ENCODE measurements around the gene MYO18A.

The MYO18A gene

DNA sequence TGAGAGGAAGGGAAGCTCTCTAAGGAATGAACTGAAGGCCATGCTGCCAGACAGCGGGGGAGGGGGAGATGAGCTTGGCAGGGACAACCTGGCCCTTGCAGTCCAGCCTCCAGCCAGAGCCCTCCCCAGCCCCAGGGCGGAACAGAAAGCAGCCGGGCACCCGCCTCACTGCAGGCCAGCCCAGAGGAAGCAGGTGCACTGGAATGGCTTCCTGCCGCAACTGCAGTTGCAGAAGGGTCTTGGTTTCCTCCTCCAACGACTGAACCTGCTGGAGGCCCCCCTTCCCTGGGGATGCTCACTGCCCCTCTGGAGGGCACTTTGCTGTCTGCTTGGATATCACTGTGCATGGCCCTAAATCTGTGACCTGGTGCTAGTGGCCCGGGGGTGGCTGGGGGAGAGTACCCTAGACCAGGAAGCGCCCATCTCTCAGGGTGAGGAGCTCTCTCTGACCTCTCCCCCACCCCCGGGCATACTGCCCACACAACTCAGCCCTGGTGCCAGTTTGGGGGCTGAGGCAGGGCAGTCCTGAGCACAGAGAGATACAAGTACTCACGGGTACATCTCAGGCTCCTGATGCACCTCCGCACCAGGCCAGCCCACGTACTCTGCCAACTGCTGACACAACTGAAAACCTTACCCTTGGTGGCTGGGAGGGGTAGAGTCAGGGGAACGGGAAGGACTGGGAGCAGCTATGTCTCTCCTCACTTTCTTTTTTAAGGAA lies 41.1 kb downstream of the MYO18A start:
- Histone ChIP-seq H3K4me1 (ENCODE audit: low read length) (peaks cover 25% of the 10 kb centered on the region), H3K9me2 (replicated peaks; ENCODE audit: insufficient read depth, low read length) (no peaks in the 10 kb centered on the region), H3K27ac (ENCODE audit: low read length) (peak overlapping the region; percentile 81), H3K4me2 (ENCODE audit: low read depth, low read length) (peak overlapping the region; percentile 96), H2AFZ (ENCODE audit: low read length) (peak overlapping the region; percentile 35), H3K79me2 (ENCODE audit: low read length) (peaks cover 81% of the 10 kb centered on the region), H3K4me3 (ENCODE audit: low read length) (peak overlapping the region; percentile 80), H3K27me3 (replicated peaks; ENCODE audit: insufficient read depth, low read length) (no peaks in the 10 kb centered on the region), H3K36me3 (replicated peaks; ENCODE audit: insufficient read depth, low read length) (no peaks in the 10 kb centered on the region), H3K9me3 (replicated peaks; ENCODE audit: insufficient read depth, low read length) (no peaks in the 10 kb centered on the region), H3F3A (ENCODE audit: insufficient read depth, low read length) (peaks cover 31% of the 10 kb centered on the region), H4K20me1 (ENCODE audit: insufficient read depth, low read length) (no peaks in the 10 kb centered on the region), H3K9ac (ENCODE audit: low read length) (peak overlapping the region; percentile 48)
- TF ChIP-seq EZH2 (optimal IDR thresholded peaks at IDR 0.05; ENCODE audit: low read depth, low read length): no peak
- no peak for TF ChIP-seq EZH2phosphoT487 (IDR thresholded peaks at IDR 0.05; ENCODE audit: low read length)
- TF ChIP-seq, protein P1, sequence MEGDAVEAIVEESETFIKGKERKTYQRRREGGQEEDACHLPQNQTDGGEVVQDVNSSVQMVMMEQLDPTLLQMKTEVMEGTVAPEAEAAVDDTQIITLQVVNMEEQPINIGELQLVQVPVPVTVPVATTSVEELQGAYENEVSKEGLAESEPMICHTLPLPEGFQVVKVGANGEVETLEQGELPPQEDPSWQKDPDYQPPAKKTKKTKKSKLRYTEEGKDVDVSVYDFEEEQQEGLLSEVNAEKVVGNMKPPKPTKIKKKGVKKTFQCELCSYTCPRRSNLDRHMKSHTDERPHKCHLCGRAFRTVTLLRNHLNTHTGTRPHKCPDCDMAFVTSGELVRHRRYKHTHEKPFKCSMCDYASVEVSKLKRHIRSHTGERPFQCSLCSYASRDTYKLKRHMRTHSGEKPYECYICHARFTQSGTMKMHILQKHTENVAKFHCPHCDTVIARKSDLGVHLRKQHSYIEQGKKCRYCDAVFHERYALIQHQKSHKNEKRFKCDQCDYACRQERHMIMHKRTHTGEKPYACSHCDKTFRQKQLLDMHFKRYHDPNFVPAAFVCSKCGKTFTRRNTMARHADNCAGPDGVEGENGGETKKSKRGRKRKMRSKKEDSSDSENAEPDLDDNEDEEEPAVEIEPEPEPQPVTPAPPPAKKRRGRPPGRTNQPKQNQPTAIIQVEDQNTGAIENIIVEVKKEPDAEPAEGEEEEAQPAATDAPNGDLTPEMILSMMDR (IDR thresholded peaks at IDR 0.05; ENCODE audit: low read length): no peak
- DNase-seq: peak; percentile 68

DNA sequence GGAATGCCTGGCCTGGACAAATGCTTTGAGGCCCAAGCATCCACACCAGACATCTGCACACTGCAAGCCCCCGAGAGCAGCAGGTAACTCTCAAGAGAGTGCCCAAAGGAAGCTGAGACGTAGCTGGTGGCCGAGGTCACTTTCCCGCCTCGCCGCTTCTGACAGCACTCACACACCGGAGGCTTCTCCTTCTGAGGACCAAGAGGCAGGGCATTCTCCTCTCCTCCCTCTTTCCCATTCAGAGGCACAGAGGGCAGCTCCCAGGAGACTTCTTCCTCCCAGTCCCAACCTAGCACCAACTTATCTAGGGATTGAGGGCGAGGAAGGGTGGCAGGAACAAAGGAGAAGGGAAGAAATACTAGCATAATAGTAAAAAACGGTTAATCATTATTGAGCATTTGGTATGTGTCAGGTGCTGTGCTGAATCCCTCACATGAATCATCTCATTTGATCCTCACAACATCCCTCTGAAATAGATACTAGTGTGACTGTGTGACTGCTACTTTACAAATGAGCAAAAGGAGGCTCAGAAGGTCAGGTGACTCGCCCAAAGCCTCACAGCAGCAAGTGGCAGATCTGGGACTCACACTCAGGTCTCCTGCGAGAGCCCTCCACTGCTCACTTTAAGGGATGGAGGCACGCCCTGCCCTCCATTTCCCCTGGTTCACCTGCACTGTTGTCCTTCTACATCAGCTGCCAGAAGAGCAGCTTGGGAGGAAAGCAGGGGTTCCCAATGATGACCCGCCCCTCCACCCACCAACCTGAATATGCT lies 41.8 kb downstream of the MYO18A start:
- peak overlapping the region; percentile 81 for H3K27ac ChIP-seq (ENCODE audit: low read length)

DNA sequence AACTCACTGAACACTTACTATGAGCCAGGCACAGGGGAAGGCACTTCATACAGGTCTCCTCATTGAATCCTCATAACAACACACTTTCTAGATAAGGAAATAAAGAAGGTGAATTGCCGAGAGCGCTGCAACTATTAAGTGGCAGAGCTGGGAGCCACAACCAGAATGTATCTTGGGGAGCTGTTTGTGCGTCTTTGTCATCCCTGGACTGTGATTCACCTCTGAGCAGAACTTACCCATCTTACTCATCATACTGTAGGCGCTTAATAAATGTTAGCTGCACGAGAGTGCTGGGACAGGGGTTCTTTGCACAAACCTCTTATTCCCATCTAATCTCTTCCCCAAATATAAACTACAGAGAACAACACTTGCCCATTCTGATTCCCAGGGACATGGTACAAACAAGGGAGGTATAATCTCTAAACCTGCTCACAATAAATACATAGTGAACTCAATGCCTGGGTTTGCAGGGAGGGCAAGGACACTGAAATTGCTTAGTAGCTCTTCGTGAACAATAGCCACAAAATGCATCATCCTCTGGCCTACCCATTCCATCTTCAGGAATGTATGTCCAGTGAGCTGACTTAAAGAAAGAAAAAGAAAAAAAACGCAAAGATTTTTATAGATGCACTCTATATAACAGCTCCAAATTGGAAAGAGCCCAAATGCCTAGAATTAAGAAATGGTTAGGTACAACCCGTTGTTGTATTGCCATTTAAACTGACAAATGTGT lies 43.0 kb downstream of the MYO18A start:
- H4K20me1 ChIP-seq (ENCODE audit: insufficient read depth, low read length): no peaks in the 10 kb centered on the region; the same call in 1 of the 2 replicates
- no peak overlapping the region for H2AFZ ChIP-seq (ENCODE audit: low read length)
- DNase-seq: no peak
- H3K4me3 ChIP-seq (ENCODE audit: low read length): no peak overlapping the region
- H3K4me1 ChIP-seq (ENCODE audit: low read length): peaks cover 25% of the 10 kb centered on the region
- H3K4me2 ChIP-seq (ENCODE audit: low read depth, low read length): peak overlapping the region; percentile 96; the same call in 1 of the 2 replicates
- H3K9me2 ChIP-seq (replicated peaks; ENCODE audit: insufficient read depth, low read length): no peaks in the 10 kb centered on the region
- no peaks in the 10 kb centered on the region for H3K9me3 ChIP-seq (replicated peaks; ENCODE audit: insufficient read depth, low read length)
- TF ChIP-seq EZH2 (optimal IDR thresholded peaks at IDR 0.05; ENCODE audit: low read depth, low read length): no peak
- no peak for TF ChIP-seq EZH2phosphoT487 (IDR thresholded peaks at IDR 0.05; ENCODE audit: low read length)
- TF ChIP-seq, protein P1 (IDR thresholded peaks at IDR 0.05; ENCODE audit: low read length): no peak
- no peaks in the 10 kb centered on the region for H3K36me3 ChIP-seq (replicated peaks; ENCODE audit: insufficient read depth, low read length)
- no peak overlapping the region for H3K9ac ChIP-seq (ENCODE audit: low read length)
- peaks cover 90% of the 10 kb centered on the region for H3K79me2 ChIP-seq (ENCODE audit: low read length)
- H3K27me3 ChIP-seq (replicated peaks; ENCODE audit: insufficient read depth, low read length): no peaks in the 10 kb centered on the region
- peaks cover 31% of the 10 kb centered on the region for H3F3A ChIP-seq (ENCODE audit: insufficient read depth, low read length)
- no peak overlapping the region for H3K27ac ChIP-seq (ENCODE audit: low read length)

More for the DNA sequence above, 41.8 kb downstream of the MYO18A start:
- no peaks in the 10 kb centered on the region for H3K36me3 ChIP-seq (replicated peaks; ENCODE audit: insufficient read depth, low read length)
- DNase-seq: peak; percentile 48
- no peaks in the 10 kb centered on the region for H3K27me3 ChIP-seq (replicated peaks; ENCODE audit: insufficient read depth, low read length)
- H4K20me1 ChIP-seq (ENCODE audit: insufficient read depth, low read length): no peaks in the 10 kb centered on the region
- H3K79me2 ChIP-seq (ENCODE audit: low read length): peaks cover 82% of the 10 kb centered on the region
- peaks cover 31% of the 10 kb centered on the region for H3F3A ChIP-seq (ENCODE audit: insufficient read depth, low read length)
- H3K4me2 ChIP-seq (ENCODE audit: low read depth, low read length): peak overlapping the region; percentile 96
- H3K4me3 ChIP-seq (ENCODE audit: low read length): peak overlapping the region; percentile 80
- TF ChIP-seq, protein P1 (IDR thresholded peaks at IDR 0.05; ENCODE audit: low read length): no peak
- TF ChIP-seq EZH2 (optimal IDR thresholded peaks at IDR 0.05; ENCODE audit: low read depth, low read length): no peak
- TF ChIP-seq EZH2phosphoT487 (IDR thresholded peaks at IDR 0.05; ENCODE audit: low read length): no peak
- H3K9me2 ChIP-seq (replicated peaks; ENCODE audit: insufficient read depth, low read length): no peaks in the 10 kb centered on the region
- peak overlapping the region; percentile 48; the same call in 1 of the 2 replicates for H3K9ac ChIP-seq (ENCODE audit: low read length)
- H3K4me1 ChIP-seq (ENCODE audit: low read length): peaks cover 25% of the 10 kb centered on the region
- no peaks in the 10 kb centered on the region for H3K9me3 ChIP-seq (replicated peaks; ENCODE audit: insufficient read depth, low read length)
- H2AFZ ChIP-seq (ENCODE audit: low read length): peak overlapping the region; percentile 35; the same call in 1 of the 2 replicates
